ENCODE results near the gene TRPV4. TPM values are rescaled to one million over a fixed set of nuclear protein-coding genes. Genes with fewer than 3 reads are reported as not detected.

The TRPV4 gene
- total and polyA plus RNA-seq, 9 of the 15 experiments (the other 6 are each of a cell fraction or from before 2014, with no cell fraction given) = 0.13 TPM; not detected in 8

DNA sequence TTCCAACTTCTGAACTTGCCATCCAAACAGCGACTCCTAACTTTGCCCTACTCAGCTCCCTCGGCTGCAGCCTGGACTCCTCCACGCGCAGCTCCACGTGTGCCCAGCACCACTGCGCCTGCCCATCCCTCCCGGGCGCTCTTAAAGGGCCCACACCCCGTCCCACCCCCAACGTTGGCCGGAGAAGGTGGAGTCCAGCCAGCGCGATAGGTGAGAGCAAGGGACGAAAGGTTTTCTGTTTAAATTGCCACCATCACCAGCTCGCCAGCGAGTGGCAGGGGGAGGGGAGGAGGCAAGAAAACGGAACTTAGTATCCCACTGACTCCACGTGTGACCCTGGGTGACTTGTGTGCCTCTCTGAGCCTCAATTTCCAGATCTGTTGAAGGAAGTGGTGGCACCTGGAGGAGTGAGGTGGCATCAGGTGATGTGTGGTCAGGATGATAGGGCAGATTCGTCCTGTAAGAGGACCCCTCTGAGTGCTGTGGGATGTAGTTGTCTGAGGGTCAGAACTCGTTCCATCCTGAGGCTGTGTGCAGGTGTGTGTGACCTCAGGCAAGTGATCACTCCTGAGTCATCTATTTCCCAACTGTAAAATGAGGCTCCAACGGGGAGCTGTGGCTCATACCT is 59.7 kb downstream of the TRPV4 start:
- Histone ChIP-seq H4K20me1 (replicated peaks; ENCODE audit: control insufficient read depth, insufficient read depth, low read length) (peaks cover 11% of the 10 kb centered on the region; the same call in 1 of the 2 replicates), H3K9me3 (replicated peaks; ENCODE audit: control insufficient read depth, insufficient read depth, low read depth, low read length) (no peaks in the 10 kb centered on the region), H3K36me3 (ENCODE audit: control insufficient read depth, insufficient read depth, low read length) (no peaks in the 10 kb centered on the region), H3K4me3 (no peak overlapping the region), H3K9ac (ENCODE audit: insufficient read depth in 1 of 2, low read depth in 2 of 2, low read length in 2 of 2) (no peak overlapping the region), H2AFZ (ENCODE audit: low read depth, low read length) (no peak overlapping the region), H3K27ac (ENCODE audit: extremely low read depth, low read depth, low read length) (no peak overlapping the region), H3K4me2 (ENCODE audit: insufficient read depth, low read length) (no peak overlapping the region), H3K79me2 (ENCODE audit: control insufficient read depth, insufficient read depth, low read length) (no peaks in the 10 kb centered on the region), H3K4me1 (replicated peaks in 1 of 2; ENCODE audit: control insufficient read depth in 2 of 2, insufficient read depth in 2 of 2, low read length in 2 of 2) (peaks cover 0 to 19% of the 10 kb centered on the region in 2 experiments; a peak in 3 of 5 replicates), H3K9me1 (ENCODE audit: control insufficient read depth, insufficient read depth, low read length) (no peaks in the 10 kb centered on the region), H3K27me3 (ENCODE audit: control insufficient read depth in 2 of 2, insufficient read depth in 2 of 2, low read length in 2 of 2) (peaks cover 6 to 49% of the 10 kb centered on the region in 2 experiments; a peak in 4 of 5 replicates)
- ATAC-seq (no peak), FAIRE-seq (no peak), DNase-seq (ENCODE audit: extremely low read depth in 1 of 4, low spot score in 3 of 4) (no peak)
- TF ChIP-seq, protein P1, sequence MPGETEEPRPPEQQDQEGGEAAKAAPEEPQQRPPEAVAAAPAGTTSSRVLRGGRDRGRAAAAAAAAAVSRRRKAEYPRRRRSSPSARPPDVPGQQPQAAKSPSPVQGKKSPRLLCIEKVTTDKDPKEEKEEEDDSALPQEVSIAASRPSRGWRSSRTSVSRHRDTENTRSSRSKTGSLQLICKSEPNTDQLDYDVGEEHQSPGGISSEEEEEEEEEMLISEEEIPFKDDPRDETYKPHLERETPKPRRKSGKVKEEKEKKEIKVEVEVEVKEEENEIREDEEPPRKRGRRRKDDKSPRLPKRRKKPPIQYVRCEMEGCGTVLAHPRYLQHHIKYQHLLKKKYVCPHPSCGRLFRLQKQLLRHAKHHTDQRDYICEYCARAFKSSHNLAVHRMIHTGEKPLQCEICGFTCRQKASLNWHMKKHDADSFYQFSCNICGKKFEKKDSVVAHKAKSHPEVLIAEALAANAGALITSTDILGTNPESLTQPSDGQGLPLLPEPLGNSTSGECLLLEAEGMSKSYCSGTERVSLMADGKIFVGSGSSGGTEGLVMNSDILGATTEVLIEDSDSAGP (CRISPR knock-in tag; IDR thresholded peaks at IDR 0.05) = peak; percentile 86
- no peak for TF ChIP-seq CBX5 (IDR thresholded peaks at IDR 0.05; ENCODE audit: borderline replicate concordance, low read depth)
- WGBS (ENCODE audit: insufficient coverage, low coverage, missing lambda C conversion rate) = under 1% methylated on average over 19 of the region's 21 CpGs
- POLR2A ChIA-PET = no interaction called here
- intact Hi-C loops (cut with micrococcal nuclease) = loop anchor here (2.0 kb wide), 1 partner anchor 345 kb away; no protein-coding TSS in a partner anchor
- in situ Hi-C loops (cut with MboI) = loop anchor here (5.0 kb wide), 1 partner anchor 341 kb away; no protein-coding TSS in a partner anchor
- CTCF ChIA-PET (ENCODE audit: low intra/inter-chr PET ratio) = no interaction called here
- no TSS peak for BruUV-seq (replicated peaks)
